Measurements from ENCODE around the gene RTL10.

The RTL10 gene

GRCh38 chr22:19859861-19860510 is 5.3 kb upstream of the RTL10 start:
- DNase-seq: no peak

- DNase-seq: no peak
Measured at GRCh38 chr22:19857382-19857781, 2.7 kb upstream of the RTL10 start.

- DNase-seq: peak; percentile 81 to 84
Measured at GRCh38 chr22:19855504-19856409, 1.1 kb upstream of the RTL10 start.

- DNase-seq: peak in 1 of 2 experiments; percentile 56
Measured at GRCh38 chr22:19853879-19854777, 546 bp downstream of the RTL10 start.

GRCh38 chr22:19853058-19853878 is 1.4 kb downstream of the RTL10 start:
- no peak for DNase-seq

- DNase-seq: no peak
Measured at GRCh38 chr22:19852177-19852781, 2.4 kb downstream of the RTL10 start.

- DNase-seq: no peak
Measured at GRCh38 chr22:19851291-19852176, 3.1 kb downstream of the RTL10 start.

- DNase-seq: no peak
Measured at GRCh38 chr22:19850763-19851109, 3.9 kb downstream of the RTL10 start.

- DNase-seq: no peak
Measured at GRCh38 chr22:19849835-19850762, 4.6 kb downstream of the RTL10 start.

- no peak for DNase-seq
Measured at GRCh38 chr22:19848298-19849224, 6.1 kb downstream of the RTL10 start.

GRCh38 chr22:19847345-19847632 is 7.4 kb downstream of the RTL10 start:
- DNase-seq: no peak

- DNase-seq: no peak
Measured at GRCh38 chr22:19846620-19847344, 7.9 kb downstream of the RTL10 start.

GRCh38 chr22:19845054-19845722 is 9.5 kb downstream of the RTL10 start:
- DNase-seq: no peak

GRCh38 chr22:19844377-19845053 is 10.2 kb downstream of the RTL10 start:
- no peak for DNase-seq

- no peak for DNase-seq
Measured at GRCh38 chr22:19843857-19844376, 10.8 kb downstream of the RTL10 start.

GRCh38 chr22:19843107-19843856 is 11.4 kb downstream of the RTL10 start:
- no peak for DNase-seq
